G401.6 (cell line): Measurements from ENCODE around the gene VPS26C.
"Not testable (repeated sequence)": the region's sequence is repeated elsewhere in the genome, so short reads cannot be mapped to it uniquely, and the experiment has no call there.

ENCODE experiments used
- FAIRE-seq: peaks from 2 replicates; lab custom pipeline; 2012; peaks lifted over from hg19 to GRCh38; lab: Jason Lieb, UNC

Gene VPS26C

GRCh38 chr21:37228003-37228400 is 39.1 kb downstream of the VPS26C start:
- FAIRE-seq: no peak

GRCh38 chr21:37227071-37228002 is 39.8 kb downstream of the VPS26C start:
- FAIRE-seq: no peak

DNA sequence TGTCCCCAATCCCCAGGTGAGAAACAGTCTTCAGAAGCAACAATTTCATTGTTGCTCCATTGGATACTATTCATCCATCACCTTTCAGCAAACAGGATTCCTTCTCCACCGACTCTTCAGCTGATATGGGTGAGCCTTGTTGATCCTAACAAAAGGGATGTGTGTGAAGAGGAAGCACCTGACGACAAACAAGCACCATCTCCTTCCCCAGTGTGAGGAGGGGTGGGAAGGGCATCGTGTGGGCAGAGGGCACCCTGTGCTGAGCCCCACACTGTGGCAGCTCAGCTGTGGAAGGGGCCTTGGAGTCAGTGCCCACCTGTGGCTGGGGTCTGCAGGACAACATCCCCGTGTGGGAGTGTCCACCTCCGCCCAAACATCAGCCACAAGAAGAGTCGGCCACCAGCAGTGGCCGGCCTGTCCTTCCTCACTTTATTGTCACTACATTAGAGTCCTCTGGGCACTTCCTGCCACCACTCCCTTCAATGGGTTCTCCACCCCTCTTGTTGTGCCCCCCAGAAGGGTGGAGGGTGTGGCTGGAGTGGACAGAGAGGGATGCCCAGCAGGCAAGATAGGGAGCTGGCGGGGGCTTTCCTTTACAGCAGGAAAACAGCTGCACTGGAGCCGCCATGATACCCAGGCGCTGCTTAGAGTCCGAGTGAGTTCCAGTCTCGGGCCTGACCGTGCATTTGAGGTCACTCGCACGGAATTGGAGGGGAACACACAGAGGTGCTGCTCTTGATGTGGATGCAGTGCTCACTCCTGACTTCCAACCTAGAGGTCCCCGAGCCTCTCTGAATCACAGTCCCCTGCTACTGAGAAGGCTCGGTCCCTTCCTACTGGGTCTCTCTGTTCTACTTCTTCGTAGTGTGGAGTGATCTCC is 40.9 kb downstream of the VPS26C start:
- FAIRE-seq: no peak

DNA sequence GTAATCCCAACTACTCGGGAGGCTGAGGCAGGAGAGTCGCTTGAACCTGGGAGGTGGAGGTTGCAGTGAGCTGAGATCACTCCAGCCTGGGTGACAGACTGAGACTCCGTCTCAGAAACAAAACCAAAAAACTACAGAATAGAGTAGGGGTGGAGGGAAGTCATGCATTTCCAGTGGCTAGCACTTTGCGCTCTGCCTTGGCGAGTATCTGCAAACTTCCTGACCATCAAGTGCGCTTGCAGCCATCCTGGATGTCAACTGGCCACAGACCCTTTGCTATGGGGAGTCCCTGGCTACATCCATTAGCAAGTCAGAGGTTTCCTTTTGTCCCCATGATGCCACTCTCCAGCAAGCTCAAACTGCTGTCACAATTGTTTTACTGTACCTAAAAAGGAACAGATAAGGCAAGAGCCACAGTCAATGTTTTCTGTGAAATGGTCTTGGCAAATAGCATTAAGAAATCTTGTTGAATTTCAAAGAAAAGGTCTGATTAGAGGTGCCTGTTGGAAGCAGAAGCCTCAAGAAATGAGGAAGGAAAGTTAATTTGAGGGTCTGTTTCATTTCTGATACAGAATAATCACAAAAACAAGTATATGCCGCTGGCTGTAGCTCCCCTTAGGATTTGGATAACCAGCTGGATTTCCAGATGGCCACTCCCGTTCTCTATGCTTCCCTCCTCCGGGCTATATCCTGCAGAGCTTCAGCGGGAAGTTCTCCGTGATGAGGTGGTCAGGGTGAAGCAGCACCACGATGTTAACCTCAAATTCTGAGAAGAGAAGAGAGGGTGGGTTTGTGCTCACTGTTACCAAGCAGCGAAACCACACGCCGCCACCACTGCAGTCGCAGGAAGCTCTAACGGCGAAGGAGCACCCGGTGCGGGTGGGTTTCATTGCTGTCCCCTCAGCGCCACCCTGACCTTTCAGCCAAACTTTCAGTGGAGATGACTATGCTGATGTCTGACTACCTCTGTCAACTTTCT is 42.0 kb downstream of the VPS26C start:
- no peak for FAIRE-seq

DNA sequence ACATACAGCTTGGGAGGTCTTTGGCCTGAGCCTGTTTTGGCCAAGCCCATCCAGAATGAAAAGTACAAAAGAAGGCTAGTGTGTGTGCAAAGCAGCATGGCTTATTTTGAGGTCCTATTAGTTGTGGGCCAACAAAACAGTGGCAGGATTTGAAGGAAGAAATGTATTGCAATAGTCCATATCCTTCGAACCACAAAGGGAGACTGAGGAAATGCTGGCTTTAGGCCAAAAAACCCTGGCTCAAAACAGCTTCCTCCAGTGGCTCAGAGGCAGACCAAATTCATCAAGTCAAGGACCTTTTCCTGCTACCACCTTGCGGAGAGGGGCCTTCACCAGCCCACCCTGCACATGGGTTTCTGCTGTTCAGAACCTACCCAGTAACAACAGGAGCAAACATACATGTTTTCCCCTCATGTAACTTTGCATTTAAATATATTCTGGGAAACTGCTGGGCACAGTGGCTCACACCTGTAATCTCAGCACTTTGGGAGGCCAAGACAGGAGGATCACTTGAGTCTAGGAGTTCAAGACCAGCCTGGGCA is 43.3 kb downstream of the VPS26C start:
- FAIRE-seq: no peak

DNA sequence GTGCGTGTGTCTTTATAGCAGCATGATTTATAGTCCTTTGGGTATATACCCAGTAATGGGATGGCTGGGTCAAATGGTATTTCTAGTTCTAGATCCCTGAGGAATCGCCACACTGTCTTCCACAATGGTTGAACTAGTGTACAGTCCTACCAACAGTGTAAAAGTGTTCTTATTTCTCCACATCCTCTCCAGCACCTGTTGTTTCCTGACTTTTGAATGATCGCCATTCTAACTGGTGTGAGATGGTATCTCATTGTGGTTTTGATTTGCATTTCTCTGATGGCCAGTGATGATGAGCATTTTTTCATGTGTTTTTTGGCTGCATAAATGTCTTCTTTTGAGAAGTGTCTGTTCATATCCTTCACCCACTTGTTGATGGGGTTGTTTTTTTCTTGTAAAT is 44.9 kb downstream of the VPS26C start:
- FAIRE-seq: not testable (repeated sequence)

DNA sequence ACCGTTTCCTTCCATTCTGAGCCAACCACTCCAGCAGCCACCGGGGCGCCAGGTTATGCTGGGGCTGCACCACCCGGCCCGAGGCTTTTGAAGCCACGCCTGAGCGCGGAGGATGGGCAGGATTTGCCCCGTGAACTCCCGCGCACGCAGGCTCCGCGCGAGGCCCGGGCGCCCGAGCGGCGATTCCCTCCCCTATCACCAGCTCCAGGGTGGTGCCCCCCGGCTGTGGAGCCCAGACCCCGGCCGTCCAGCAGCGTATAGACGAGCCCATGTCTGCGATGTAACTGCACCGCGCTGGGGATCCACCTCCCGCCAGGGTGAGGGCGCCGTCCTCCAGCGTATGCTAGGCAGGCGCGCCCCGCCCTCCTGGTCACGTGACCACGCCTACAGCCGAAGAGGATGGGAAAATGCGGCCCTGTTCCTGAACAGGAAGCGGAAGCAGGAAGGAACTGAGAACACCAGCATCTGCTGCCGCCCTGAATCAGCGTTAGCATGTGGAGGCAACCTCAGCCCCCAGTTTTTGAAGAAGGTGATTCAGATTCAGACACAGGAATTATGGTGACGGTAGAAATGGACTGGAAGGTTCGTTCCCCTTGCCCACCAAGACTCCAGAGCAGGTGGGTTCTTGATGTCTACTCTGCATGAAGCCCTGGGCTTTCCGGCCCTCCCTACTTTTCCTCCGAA is 46.0 kb downstream of the VPS26C start:
- no peak for FAIRE-seq

GRCh38 chr21:37220433-37220980 is 46.6 kb downstream of the VPS26C start:
- FAIRE-seq: no peak

- FAIRE-seq: no peak
Measured at GRCh38 chr21:37219761-37220432, 47.2 kb downstream of the VPS26C start.

DNA sequence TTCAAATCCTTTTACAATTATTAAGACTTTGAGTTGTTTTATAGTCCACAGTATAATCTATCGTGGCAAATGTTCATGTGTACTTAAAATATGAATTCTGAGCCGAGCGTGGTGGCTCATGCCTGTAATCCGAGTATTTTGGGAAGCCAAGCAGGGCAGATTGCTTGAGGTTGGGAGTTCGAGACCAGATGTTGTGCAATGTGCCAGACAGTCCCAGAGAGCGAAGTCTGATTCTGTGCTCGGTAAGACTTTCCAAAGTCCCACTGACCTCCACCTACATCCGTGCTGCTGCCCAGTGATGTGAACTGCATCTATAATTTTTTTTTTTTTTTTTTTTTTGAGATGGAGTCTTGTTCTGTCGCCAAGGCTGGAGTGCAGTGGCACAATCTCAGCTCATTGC is 52.2 kb downstream of the VPS26C start:
- no peak for FAIRE-seq

- FAIRE-seq: no peak
Measured at GRCh38 chr21:37210799-37211198, 56.3 kb downstream of the VPS26C start.

DNA sequence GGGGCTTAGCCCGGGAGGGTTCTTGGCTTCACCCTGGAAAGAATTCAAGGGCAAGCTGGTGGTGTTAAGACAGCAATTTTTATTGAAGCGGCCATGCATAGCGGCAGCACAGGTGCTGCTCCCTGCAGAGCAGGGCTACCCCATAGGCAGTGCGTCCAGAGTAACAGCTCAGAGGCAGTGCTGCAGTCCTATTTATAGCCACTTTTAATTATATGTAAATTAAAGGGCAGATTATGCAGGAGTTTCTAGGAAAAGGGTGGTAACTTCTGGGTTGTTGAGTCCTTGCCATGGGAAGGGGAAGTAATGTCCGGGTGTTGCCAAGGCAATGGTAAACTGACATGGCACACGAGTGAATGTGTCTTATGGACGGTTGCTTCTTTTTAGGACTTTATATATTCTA is 57.0 kb downstream of the VPS26C start:
- no peak for FAIRE-seq

GRCh38 chr21:37208741-37209225 is 58.4 kb downstream of the VPS26C start:
- FAIRE-seq: no peak

GRCh38 chr21:37208056-37208721 is 58.9 kb downstream of the VPS26C start:
- FAIRE-seq: no peak

DNA sequence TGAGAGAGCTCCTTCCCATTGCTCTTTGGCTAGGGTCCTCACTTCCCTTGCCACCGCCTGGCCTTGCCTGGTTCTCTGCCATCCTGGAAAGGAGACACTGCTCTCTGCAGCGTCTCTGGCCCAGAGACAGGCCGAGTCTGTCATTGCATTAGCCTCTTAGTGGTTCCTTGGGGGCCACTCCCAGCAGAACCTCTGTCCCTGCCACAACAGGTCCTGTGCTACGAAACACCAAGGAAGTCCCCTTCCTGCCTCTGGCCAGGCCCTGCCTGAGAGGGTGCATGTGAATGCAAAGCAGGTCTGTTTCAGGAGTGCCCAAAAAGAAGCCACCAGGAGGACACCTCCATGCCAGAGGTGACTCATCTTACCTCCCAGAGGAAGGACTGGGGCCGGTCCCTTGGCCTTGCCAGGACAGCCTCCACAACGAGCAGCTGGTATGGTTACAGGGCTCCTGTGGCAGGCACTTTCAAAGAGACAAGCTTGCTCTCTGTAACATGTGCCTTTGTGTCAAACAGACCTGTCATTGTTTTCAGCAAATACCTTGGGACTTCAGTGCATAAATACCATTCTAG is 59.6 kb downstream of the VPS26C start:
- FAIRE-seq: no peak

GRCh38 chr21:37206496-37206895 is 60.6 kb downstream of the VPS26C start:
- FAIRE-seq: no peak

- no peak for FAIRE-seq
Measured at GRCh38 chr21:37204580-37204979, 62.6 kb downstream of the VPS26C start.

- no peak for FAIRE-seq
Measured at GRCh38 chr21:37202221-37203110, 64.7 kb downstream of the VPS26C start.
